KG1 (cell line): ENCODE measurements around the gene ENO3.
A peak's percentile ranks its signal among the peaks of the same experiment; 100 is the strongest.

Source experiments
- DNase-seq: peaks from one replicate; lab custom pipeline; 2025; lab: John Stamatoyannopoulos, UW

The ENO3 gene

DNA sequence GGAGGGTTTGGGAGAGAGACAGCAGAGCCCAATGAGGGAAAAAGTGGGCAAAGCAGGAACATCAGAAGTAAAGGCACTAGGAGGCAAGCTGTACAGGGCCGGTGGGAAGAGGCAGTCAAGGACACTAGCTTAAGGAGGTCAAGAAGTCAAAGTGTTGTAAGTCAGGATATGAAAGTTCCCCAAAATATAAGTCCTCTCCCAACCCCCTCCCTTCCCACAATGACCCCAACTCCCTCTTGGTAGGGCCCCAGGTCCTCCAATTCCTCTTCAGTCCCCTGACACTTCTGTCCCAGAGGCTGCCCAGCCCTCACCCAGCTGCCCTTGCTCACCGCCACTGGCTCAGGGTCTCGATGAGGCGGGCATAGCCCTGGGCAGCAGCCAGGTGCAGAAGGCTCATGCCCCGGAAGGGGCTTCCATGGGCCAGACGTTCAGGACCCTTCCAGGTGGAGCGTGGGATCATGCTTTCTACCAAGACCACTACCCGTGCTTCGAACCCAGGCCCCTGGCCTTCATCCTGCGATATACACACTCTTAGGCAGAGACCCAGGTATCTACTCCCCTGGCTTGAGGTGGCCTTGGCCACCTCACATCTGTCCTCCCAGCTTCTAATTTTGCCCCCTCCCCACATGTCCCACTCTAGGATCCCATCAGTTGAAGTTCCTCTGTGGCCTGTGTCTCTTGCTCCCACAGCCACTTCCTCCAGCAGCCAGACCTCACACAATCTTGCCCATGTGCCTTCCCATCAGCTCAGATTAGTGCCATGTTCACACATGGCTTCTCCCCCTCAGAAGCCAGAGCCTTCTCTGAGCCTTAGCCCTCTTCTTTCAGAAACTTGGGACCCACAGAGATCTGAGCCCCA is 22.6 kb downstream of the ENO3 start:
- DNase-seq: no peak

DNA sequence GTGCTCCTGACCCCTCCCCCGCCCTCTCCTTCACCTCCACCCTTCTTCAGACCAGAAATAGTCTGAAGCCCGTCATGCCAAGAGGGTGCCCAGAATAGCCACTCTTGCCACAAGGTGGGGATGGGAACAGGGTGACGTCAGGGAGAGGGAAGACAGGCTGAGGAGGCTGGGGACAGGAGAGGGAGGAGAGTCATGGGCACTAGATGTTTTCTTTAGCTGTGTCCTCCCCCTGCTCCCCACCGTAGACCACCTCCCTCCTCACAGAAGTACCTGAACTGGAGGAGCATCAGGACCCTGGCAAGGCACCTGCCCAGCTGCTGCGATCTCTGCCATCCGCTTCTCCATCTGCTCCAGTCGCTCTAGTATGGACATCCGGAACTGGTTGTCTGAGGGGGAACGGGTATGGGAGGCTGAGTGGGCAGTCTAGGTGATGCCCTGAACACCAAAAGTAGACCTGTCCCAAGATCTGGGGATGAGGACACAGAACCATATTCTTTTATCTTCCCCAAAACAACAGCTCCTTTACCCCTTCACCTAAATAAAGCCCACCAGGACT is 23.3 kb downstream of the ENO3 start:
- no peak for DNase-seq

DNA sequence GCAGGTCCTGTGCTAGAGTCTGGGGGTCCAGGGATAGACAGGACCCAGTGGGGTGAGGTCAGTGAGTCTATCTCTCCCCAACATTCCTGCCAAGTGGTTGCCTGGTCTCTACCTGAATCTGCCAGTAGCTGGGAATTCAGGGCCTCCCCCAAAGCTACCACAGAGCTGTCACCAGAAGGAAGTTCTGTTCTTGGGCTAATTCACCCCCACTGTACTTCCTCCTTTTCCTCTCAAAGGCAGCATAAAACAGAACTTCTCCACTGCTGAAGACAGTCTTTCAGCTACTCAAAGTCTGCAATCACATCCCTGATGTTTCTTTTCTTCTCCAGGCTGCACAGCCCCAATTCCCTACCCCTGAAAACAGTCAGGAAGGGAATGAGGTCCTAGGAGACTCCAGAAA is 27.8 kb downstream of the ENO3 start:
- DNase-seq: no peak

DNA sequence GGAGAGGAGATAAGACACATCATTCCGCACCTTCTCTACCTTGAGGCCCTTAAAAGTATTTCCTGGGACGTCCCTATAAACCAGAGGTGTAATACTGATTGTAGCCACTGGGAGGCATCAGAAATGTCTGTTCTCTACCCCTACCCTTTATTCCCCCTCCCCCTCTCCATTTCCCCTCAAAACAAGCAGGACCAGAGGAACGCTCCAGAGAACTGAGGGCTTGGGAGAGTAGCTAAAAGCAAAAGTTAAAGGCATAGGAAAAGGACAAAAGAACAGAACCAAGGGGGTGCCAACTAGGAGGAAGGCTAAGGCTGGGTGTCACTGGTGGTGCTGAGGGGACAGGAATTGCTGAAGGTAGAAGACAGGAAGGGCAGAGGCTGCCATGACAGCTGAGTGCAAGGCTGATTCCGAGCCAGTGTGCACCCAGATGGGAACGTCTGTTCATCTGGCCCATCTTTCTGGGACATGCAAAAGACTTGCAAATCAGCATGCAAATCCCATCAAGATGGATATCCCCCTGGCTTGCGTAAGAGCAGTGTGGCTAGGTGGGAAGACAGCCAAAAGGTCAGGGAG is 29.8 kb downstream of the ENO3 start:
- DNase-seq: no peak

DNA sequence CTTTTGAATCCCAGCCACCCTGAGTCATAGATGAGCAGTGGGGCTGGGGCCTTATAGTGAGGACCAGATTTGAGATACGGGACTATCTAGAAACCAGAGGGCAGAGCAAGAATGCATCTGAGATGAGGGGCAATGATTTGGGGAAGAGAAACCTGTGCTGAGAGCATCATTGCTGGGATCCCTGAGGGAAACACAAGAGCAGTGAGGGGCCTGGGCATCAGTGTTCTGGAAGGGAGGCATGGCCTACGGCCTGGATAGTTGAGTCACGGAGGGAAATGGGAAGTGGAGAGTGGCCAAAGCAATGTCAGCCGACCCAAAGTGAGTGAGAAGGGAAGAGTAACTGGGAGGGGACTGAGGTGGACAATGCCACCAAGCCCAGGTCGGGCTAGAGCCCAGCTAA is 31.4 kb downstream of the ENO3 start:
- no peak for DNase-seq

DNA sequence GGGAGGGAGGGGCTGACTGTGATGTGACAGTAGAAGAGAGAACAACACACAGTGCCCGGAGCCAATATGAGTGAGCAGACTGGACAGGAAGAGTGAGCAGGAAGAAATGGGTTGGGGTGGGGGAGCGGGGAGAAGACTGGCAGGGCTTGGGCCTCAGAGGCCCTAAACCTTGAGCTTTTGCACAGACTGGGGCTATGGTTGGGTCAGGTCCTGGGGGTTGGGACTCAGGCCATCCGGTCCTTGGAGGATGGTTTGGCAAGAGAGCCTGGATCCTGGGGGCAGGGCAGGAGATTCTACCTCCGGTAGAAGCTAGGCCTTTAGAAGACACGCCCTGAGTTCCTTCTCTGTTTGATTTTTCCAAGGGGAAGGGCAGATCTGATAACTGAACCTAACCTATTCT is 35.5 kb downstream of the ENO3 start:
- no peak for DNase-seq

DNA sequence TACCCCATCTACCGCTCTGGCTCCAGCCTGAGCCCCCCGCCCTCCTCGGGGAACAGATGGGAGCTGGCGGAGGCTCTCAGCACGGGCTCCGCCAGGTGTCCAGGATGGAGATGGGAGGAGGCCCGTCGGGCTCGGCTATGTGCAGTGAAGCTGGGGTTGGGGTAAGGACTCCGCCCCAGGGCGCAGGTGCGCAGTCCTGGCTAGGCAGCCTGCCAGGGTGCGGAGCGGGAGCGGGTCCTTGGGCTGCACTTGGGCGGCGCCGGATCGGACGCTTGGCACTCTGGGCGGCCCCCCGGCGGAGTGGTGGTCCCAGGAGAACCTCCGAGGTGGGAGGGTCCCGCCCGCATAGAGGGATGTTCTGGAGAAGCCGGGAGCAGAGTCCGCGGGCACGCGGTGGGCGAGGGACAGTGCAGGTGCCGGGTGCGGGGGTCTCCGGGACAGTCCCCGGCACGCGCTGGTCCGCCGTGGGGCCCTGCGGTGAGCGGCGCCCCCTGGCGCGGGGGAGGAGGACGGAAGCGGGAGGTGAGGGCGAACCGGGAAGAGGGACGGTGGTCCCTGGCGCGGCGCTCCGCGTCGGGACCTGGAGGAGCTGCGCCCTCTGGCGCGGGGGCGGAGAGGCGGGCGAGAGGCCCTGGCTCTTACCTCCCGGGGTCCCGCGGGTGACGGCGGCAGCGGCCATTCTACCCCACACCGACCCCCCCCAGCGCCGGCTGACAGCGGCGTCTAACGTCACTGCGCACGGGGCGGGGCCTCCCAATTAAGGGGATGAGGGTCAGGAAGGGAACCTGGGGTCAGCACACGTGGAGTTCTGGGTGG is 36.2 kb downstream of the ENO3 start, which contains the start of gene CAMTA2:
CAMTA2 (minus strand) TSS at position 725 of the 816 bp plus-strand sequence. CDS start 1,453 bp downstream, outside the sequence.
- DNase-seq: peak; percentile 58

DNA sequence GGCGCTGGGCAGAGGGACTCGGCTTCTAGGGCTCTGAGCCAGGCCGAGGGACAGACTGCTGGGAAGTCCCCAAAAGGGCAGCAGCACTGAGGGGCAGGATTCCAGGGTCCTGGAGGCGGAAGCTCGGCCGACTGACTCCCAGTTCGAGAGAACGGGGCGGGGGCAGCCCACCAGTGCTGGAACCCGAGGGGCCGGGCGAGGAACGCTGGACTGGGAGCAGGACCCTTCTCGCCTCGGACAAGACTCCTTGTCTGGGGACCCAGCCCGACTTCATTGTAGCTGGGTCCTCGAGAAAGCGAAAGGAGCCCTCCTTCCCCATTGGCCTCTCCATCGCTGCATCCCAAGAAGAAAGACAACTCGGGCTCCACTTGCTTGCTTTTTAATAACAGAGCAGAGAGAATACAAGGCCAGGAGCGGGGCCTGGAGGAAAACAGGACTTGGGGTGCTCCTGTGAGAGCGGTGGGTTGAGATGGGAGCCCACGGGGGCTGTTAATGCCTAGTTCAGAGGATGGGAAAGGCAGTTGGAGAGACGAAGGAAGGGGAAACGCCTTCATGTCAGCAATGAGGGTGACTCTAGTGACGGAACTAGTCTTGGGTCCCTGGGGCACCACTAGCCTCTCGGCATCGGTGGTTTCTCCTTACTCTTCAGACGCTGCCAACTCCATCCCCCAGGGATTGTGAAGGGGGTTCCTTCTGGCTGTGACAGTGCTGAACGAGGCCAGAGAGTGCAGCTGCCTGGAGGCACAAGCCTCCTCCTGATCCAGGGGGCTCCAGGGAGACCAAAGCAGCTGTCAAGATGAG is 37.0 kb downstream of the ENO3 start:
- no peak for DNase-seq

DNA sequence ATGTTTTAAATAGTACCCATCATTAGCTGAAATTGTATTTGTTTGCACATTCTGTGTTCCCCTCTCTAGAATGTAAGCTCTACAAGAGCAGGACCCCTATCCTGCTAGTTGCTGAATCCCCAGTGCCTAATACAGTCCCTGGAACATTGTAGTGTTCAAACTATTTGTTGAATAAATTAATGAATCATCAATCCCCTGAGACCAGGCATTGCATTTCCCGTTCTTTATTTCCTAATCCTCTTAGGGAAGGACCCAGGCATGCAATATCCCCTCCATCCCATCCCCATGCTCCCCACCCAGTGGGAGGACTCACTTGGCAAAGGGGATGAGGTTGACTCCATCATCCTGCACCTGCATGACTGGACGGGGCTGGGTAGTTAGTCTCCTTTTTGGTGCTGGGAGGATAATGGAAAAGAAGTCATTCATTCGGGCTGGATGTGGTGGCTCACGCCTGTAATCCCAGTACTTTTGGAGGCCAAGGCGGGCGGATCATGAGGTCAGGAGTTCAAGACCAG is 43.2 kb downstream of the ENO3 start:
- no peak for DNase-seq

DNA sequence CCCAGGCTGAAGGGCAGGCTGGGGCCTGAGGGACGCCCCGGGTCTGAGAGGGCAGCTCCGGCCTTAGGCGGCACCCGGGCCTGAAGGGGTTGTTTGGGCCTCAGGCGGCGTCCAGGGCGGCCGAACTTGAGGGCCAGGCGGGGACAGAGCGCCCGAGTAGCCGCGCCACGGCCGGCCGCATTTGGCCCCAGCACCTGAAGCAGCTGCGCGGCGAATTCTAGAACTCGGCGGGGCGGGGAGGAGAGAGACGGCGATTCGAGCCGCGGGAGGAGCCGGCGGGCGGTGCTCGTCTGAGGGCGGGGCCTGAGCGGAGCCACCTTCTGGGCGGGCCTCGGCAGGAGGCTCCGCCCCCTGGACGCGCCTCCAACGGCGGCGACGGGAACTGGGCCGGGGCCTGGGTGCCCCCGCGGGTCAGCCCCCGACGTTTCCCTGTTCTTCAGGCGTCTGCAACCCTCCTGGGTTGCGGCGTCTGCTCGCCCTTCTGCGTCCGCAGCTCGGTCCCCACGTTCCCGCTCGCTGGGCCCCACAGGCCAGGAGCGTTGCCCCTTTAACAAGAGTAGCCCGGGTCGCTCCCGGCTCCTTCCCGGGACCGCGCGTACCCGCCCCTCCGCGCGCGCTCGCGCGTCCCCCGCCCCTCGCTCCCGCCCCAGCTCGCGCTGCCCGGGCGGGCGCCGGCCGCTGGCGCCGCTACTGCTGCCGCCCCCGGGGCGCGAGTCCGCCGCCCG is 46.5 kb downstream of the ENO3 start, which contains the start of the genes INCA1 and KIF1C:
INCA1 (minus strand) TSS at position 221 of the 725 bp plus-strand sequence. CDS start 3,085 bp downstream, outside the sequence.
KIF1C (plus strand) TSS at position 649 of the 725 bp plus-strand sequence. CDS start 2,297 bp downstream, outside the sequence.
- peak; percentile 28 for DNase-seq

DNA sequence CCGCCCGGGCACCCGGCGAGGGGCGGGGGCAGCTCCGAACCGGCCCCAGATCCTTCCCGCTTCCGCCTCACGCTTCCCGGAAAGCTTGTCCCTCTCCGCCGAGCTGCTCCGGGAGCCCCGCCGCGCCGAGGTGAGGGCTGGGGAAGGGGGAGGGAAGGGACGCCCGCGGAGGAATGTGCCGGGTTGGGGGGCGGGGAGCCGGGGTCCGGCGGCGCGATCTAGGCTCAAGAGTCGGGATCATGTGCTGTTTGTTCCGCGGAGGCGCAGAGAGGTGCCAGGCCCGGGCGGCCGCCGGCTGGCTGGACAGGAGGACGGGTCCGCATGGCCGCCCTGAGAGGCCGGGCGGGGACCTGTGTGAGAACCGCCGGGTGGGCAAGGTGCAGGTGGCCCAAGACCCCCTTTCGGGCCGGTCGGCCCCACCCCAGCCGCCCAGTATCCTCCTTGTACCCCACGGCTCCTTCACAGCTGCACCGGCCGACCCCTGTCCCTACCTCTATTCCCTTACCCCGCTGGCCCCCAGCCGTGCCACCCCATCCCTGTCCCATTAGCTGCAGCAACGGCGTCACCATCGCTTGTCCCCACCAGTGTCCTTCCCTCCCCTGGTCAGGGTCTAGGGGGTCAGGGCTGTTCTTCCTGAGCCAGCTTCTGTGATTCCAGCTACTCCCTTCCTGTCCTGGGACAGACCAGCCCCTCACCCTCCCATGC is 47.3 kb downstream of the ENO3 start:
- no peak for DNase-seq

DNA sequence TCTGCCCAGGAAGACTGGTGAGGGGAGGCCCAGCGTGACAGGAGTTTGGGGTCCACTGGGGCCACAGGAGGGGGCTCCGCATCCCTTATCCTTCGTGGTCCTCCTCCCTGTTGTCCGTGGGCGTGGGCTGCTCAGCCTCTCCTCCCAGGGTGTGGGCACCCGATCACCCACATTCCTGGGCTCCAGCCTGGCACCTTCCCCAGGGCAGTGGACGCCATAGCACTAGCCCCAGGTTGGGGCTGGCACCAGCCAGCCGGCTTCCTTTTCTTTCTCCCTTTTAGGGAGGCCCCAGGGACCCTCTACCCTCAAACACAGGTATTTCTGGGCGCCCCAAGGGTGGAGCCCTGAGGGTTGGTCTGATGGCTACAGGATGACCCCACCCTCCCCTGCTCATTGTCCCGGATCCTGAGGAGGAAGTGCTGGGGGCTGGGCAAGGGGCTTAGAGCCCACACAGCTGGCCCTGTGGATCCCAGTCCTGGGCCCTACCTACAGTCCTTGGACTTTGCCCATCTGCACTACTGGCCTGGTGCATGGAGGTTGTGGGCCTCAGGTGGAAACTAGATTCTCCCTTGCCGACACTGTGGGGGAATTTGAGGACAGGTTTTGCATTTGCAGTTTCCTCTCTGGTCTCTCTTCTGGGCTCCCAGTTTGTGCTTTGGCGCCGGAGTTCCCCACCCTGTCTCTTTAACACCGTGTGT is 48.0 kb downstream of the ENO3 start:
- no peak for DNase-seq

DNA sequence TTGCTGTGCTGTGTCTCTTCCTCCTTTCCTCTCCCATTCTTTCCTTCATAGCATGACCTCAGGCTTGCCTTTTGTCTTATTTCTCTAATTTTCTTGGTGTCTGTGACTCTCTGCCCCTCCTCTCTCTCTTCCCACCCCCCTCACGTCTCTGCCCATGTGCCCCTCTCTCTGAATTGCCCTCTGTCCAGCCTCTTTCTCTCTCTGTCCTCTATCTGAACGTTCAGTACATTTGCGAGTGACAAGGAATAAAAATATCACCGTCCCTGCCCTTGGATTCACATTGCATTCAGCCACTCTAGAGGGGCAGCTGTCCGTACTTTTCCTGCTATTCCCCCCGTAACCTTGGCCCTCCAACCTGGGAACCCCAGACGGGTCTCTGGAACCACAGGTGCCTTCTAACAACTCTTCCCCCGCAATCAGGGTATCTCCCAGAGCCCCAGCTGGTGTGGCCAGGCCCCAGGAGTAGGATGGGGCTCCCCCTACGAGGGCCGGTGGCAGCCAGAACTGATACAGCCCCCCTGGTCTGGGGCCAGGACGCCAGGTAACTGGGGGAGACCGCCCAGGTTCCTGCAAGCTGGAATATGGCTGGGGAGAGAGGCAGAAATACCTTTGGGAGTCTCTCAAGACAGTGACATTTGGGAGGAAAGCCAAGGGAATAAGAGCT is 48.6 kb downstream of the ENO3 start:
- no peak for DNase-seq

DNA sequence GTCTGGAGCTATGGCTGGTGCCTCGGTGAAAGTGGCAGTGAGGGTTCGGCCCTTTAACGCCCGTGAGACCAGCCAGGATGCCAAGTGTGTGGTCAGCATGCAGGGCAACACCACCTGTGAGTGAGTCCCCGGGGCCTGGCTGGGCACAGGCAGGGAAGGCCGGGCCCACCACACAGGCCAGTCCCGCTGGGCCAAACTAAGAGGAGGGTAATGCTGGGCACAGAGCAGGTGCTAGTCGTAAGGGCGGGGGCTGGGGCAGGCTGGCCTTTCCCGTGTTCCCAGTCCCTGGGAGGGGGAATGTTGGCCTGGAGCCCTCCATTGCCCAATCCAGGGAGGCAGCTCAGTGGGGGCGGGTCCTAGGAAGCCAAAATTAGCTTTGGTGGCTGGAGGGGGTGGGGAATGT is 49.3 kb downstream of the ENO3 start:
- DNase-seq: no peak

DNA sequence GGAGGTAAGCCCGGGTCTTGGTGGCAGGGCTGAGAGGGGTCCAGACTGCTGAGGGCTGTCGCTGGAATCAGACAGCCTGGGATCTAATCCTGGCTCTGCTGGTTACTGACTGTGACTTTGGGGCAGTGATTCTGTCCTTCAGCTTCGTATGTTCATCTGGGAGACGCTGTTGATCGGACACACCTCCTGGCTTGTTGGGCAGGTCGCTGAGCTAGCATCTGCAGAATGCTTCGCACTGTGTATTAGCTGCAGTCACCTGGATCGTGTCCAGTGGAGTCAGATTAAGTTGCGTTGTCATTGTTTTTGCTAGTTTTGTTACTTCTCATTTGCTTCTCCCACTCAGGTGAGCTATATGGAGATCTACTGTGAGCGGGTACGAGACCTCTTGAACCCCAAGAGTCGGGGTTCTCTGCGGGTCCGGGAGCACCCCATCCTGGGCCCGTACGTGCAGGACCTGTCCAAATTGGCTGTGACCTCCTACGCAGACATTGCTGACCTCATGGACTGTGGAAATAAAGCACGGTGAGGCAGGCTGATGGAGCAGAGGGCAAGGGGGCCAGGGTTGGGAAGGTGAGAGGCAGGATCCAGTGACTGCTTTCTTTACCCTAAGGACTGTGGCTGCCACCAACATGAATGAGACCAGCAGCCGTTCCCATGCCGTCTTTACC is 51.3 kb downstream of the ENO3 start:
- DNase-seq: no peak

DNA sequence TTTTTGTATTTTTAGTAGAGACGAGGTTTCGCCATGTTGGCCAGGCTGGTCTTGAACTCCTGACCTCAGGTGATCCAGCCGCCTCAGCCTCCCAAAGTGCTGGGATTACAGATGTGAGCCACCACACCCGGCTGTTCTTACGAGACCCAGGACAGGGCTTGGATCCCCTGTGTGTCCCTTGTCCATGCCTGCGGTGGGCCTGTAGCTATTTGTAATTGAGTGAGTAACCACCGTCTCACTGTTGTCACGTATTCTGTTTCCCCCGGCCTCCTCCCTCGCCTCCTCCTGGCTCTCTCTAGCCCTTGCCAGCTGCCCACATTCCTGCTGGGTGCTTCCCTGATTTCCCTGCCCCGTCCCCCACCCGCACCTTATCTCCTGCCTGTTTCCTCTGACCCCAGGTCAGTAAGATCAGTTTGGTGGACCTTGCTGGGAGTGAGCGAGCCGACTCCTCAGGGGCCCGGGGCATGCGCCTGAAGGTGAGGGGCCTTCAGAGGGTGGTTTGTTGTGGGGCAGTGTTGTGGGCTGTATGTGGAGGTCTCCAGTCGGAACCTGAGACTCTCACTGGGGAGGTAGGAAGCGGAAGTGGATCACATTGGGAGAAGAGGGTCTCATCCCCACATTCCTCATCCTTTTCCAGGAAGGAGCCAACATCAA is 52.4 kb downstream of the ENO3 start:
- DNase-seq: no peak
